ENCODE measurements around the gene FLAD1.

Gene FLAD1

GRCh38 chr1:155034318-155035208, 51.4 kb downstream of the FLAD1 start:
- Histone ChIP-seq H3K27ac (ENCODE audit: low read depth, low read length) (no peak overlapping the region), H2AFZ (ENCODE audit: low read length, unreplicated experiment) (no peak overlapping the region), H3K4me3 (ENCODE audit: low read depth, low read length) (no peak overlapping the region), H3K27me3 (ENCODE audit: insufficient read depth, low read length) (no peaks in the 10 kb centered on the region), H3K4me1 (ENCODE audit: control insufficient read depth, insufficient read depth, low read length, unreplicated experiment) (peaks cover 8% of the 10 kb centered on the region), H3K36me3 (ENCODE audit: insufficient read depth, low read length) (no peaks in the 10 kb centered on the region), H3K79me2 (ENCODE audit: control insufficient read depth, insufficient read depth, low read length, unreplicated experiment) (no peaks in the 10 kb centered on the region)

GRCh38 chr1:155035936-155036335, 52.8 kb downstream of the FLAD1 start:
- no peak overlapping the region for H3K27ac ChIP-seq (ENCODE audit: low read depth, low read length)
- no peaks in the 10 kb centered on the region for H3K27me3 ChIP-seq (ENCODE audit: insufficient read depth, low read length)
- H3K4me1 ChIP-seq (ENCODE audit: control insufficient read depth, insufficient read depth, low read length, unreplicated experiment) = peaks cover 8% of the 10 kb centered on the region
- H3K4me3 ChIP-seq (ENCODE audit: low read depth, low read length) = no peak overlapping the region
- H3K79me2 ChIP-seq (ENCODE audit: control insufficient read depth, insufficient read depth, low read length, unreplicated experiment) = no peaks in the 10 kb centered on the region
- H3K36me3 ChIP-seq (ENCODE audit: insufficient read depth, low read length) = no peaks in the 10 kb centered on the region
- H2AFZ ChIP-seq (ENCODE audit: low read length, unreplicated experiment) = no peak overlapping the region

GRCh38 chr1:155037043-155037442, 53.9 kb downstream of the FLAD1 start:
- H3K79me2 ChIP-seq (ENCODE audit: control insufficient read depth, insufficient read depth, low read length, unreplicated experiment) = no peaks in the 10 kb centered on the region
- H3K4me3 ChIP-seq (ENCODE audit: low read depth, low read length) = no peak overlapping the region
- H2AFZ ChIP-seq (ENCODE audit: low read length, unreplicated experiment) = no peak overlapping the region
- no peak overlapping the region for H3K27ac ChIP-seq (ENCODE audit: low read depth, low read length)
- peaks cover 8% of the 10 kb centered on the region for H3K4me1 ChIP-seq (ENCODE audit: control insufficient read depth, insufficient read depth, low read length, unreplicated experiment)
- H3K36me3 ChIP-seq (ENCODE audit: insufficient read depth, low read length) = no peaks in the 10 kb centered on the region
- H3K27me3 ChIP-seq (ENCODE audit: insufficient read depth, low read length) = no peaks in the 10 kb centered on the region

GRCh38 chr1:155037851-155038441, 54.8 kb downstream of the FLAD1 start:
- Histone ChIP-seq H3K36me3 (ENCODE audit: insufficient read depth, low read length) (no peaks in the 10 kb centered on the region), H2AFZ (ENCODE audit: low read length, unreplicated experiment) (no peak overlapping the region), H3K27ac (ENCODE audit: low read depth, low read length) (no peak overlapping the region), H3K4me3 (ENCODE audit: low read depth, low read length) (no peak overlapping the region), H3K79me2 (ENCODE audit: control insufficient read depth, insufficient read depth, low read length, unreplicated experiment) (no peaks in the 10 kb centered on the region), H3K27me3 (ENCODE audit: insufficient read depth, low read length) (no peaks in the 10 kb centered on the region), H3K4me1 (ENCODE audit: control insufficient read depth, insufficient read depth, low read length, unreplicated experiment) (peaks cover 8% of the 10 kb centered on the region)

GRCh38 chr1:155038602-155039307, 55.6 kb downstream of the FLAD1 start:
- Histone ChIP-seq H2AFZ (ENCODE audit: low read length, unreplicated experiment) (no peak overlapping the region), H3K27ac (ENCODE audit: low read depth, low read length) (no peak overlapping the region)

GRCh38 chr1:155039308-155039669, 56.1 kb downstream of the FLAD1 start:
- H3K36me3 ChIP-seq (ENCODE audit: insufficient read depth, low read length) = no peaks in the 10 kb centered on the region
- H3K79me2 ChIP-seq (ENCODE audit: control insufficient read depth, insufficient read depth, low read length, unreplicated experiment) = no peaks in the 10 kb centered on the region
- no peak overlapping the region for H2AFZ ChIP-seq (ENCODE audit: low read length, unreplicated experiment)
- no peaks in the 10 kb centered on the region for H3K27me3 ChIP-seq (ENCODE audit: insufficient read depth, low read length)
- no peak overlapping the region for H3K27ac ChIP-seq (ENCODE audit: low read depth, low read length)
- no peak overlapping the region for H3K4me3 ChIP-seq (ENCODE audit: low read depth, low read length)
- peaks cover 8% of the 10 kb centered on the region for H3K4me1 ChIP-seq (ENCODE audit: control insufficient read depth, insufficient read depth, low read length, unreplicated experiment)

More at GRCh38 chr1:155038602-155039307, 55.6 kb downstream of the FLAD1 start:
- Histone ChIP-seq H3K4me3 (ENCODE audit: low read depth, low read length) (no peak overlapping the region), H3K27me3 (ENCODE audit: insufficient read depth, low read length) (no peaks in the 10 kb centered on the region), H3K4me1 (ENCODE audit: control insufficient read depth, insufficient read depth, low read length, unreplicated experiment) (peaks cover 8% of the 10 kb centered on the region), H3K36me3 (ENCODE audit: insufficient read depth, low read length) (no peaks in the 10 kb centered on the region), H3K79me2 (ENCODE audit: control insufficient read depth, insufficient read depth, low read length, unreplicated experiment) (no peaks in the 10 kb centered on the region)

GRCh38 chr1:155040358-155041093, 57.4 kb downstream of the FLAD1 start:
- no peaks in the 10 kb centered on the region for H3K27me3 ChIP-seq (ENCODE audit: insufficient read depth, low read length)
- H3K4me1 ChIP-seq (ENCODE audit: control insufficient read depth, insufficient read depth, low read length, unreplicated experiment) = peaks cover 19% of the 10 kb centered on the region
- no peak overlapping the region for H2AFZ ChIP-seq (ENCODE audit: low read length, unreplicated experiment)
- no peaks in the 10 kb centered on the region for H3K36me3 ChIP-seq (ENCODE audit: insufficient read depth, low read length)
- H3K79me2 ChIP-seq (ENCODE audit: control insufficient read depth, insufficient read depth, low read length, unreplicated experiment) = no peaks in the 10 kb centered on the region
- H3K4me3 ChIP-seq (ENCODE audit: low read depth, low read length) = no peak overlapping the region
- no peak overlapping the region for H3K27ac ChIP-seq (ENCODE audit: low read depth, low read length)
